Stimulated activated CD8-positive, alpha-beta memory T cell treated with anti-CD3 and anti-CD28 coated beads, Interleukin-12 subunit alpha, Interleukin-12 subunit beta, amount 100 ng/mL, for 1 hour (primary cell): ENCODE data around the gene CFD.
"Not testable (repeated sequence)": the region's sequence is repeated elsewhere in the genome, so short reads cannot be mapped to it uniquely, and the experiment has no call there.

Source experiments
- DNase-seq: peaks from one replicate; pipeline ENCODE4 v3.0.0-alpha.2; 2020; ENCODE audit warnings: low read depth

CFD gene

GRCh38 chr19:825897-826644, 33.4 kb upstream of the CFD start:
- DNase-seq: no peak

GRCh38 chr19:827314-827709, 32.2 kb upstream of the CFD start:
- no peak for DNase-seq

- DNase-seq: no peak
These were observed 31.6 kb upstream of the CFD start, which contains the start of gene AZU1 for GRCh38 chr19:827710-828321. TSS of gene AZU1 (plus strand) at chr19:827837. CDS start at chr19:827847, 10 bp downstream.

GRCh38 chr19:829129-829758, 30.2 kb upstream of the CFD start:
- DNase-seq: no peak

GRCh38 chr19:831407-832369, 27.8 kb upstream of the CFD start:
- no peak for DNase-seq

GRCh38 chr19:834216-834615, 25.2 kb upstream of the CFD start:
- no peak for DNase-seq

- no peak for DNase-seq
These were observed 24.2 kb upstream of the CFD start for GRCh38 chr19:835210-835810.

- DNase-seq: no peak
These were observed 18.8 kb upstream of the CFD start, which contains the start of gene PRTN3 for GRCh38 chr19:840519-841206. TSS of gene PRTN3 (plus strand) at chr19:840999. CDS start at chr19:841009, 10 bp downstream.

GRCh38 chr19:842802-843179, 16.7 kb upstream of the CFD start:
- not testable (repeated sequence) for DNase-seq

GRCh38 chr19:843180-843835, 16.2 kb upstream of the CFD start:
- DNase-seq: no peak

- no peak for DNase-seq
These were observed 15.5 kb upstream of the CFD start for GRCh38 chr19:843836-844545.

- no peak for DNase-seq
These were observed 14.9 kb upstream of the CFD start for GRCh38 chr19:844546-844971.

- no peak for DNase-seq
These were observed 13.6 kb upstream of the CFD start for GRCh38 chr19:845707-846521.

- no peak for DNase-seq
These were observed 11.0 kb upstream of the CFD start for GRCh38 chr19:848386-848921.

- not testable (repeated sequence) for DNase-seq
These were observed 10.3 kb upstream of the CFD start for GRCh38 chr19:849195-849594.

- no peak for DNase-seq
These were observed 9.1 kb upstream of the CFD start for GRCh38 chr19:850221-850978.

GRCh38 chr19:850979-851335, 8.5 kb upstream of the CFD start:
- no peak for DNase-seq
